NB4 (cell line): ENCODE data around the gene CLDN15.

Source experiments
- DNase-seq: peaks from one replicate; pipeline ENCODE4 v3.0.0; 2010; ENCODE audit warnings: low read depth
- H3K4me3 ChIP-seq: one replicate; pipeline ENCODE4 v1.5.1; 2011; ENCODE audit warnings: mild to moderate bottlenecking, low read depth, low read length, moderate library complexity
- MYC ChIP-seq: IDR thresholded peaks from 2 replicates; pipeline ENCODE4 v1.6.1; 2011; ENCODE audit warnings: low read depth, low read length
- POLR2A ChIP-seq: IDR thresholded peaks from 2 replicates; pipeline ENCODE4 v1.6.1; 2011; ENCODE audit warnings: mild to moderate bottlenecking; ENCODE audit not compliant: insufficient read length; ENCODE audit errors: extremely low read depth
- TF ChIP-seq, protein P1 (sequence below): IDR thresholded peaks from one replicate; pipeline ENCODE4 v1.5.1; 2012; ENCODE audit warnings: low read depth, low read length
- TF ChIP-seq, protein P2 (sequence below): IDR thresholded peaks from 2 replicates; pipeline ENCODE4 v1.6.1; 2011; ENCODE audit warnings: low read depth, low read length

CLDN15 gene

DNA sequence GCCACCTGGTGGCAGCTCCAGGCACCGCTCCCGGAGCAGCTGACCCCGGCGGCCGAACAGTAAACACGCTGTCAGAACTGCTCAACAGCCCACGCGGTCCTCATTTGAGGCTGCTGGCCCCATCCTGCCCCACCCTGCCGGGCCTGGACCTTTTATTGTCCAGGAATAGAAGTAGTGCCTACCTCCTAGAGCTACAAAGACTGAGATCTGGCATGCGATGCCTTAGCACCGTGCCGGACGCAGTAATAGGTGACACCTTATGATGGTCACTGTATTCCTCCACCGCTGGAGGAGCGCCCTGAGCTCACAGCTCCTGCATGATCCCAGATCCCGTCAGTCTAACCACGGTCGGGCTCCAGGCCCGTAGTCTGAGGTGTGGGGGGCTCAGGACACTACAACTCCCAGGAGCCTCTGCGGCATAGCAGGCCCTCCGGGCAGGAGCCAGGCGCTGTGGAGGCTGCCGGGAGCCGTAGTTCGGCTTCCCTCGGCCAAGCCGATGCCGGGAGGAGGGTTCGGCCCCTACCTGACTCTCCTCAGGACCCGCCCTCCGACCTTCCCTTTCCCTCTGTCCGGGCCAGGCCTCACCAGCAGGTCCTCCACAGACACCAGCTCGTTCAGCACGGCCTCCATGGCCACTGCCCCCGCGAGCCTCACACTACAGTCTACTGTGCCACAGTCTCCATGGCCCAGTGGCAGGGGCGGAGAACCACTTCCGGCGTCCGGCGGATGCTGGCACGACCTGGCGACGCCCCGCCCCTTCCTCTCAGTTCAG lies 7.0 kb upstream of the CLDN15 start, which contains the start of gene FIS1:
Gene FIS1, minus strand, starts transcription at position 707 of the 772 bp plus-strand sequence. Its CDS starts 77 bp downstream, at position 630.
- H3K4me3 ChIP-seq, result peak within 1 kb of the TSS; percentile 100
- peak; percentile 97 for DNase-seq
- TF ChIP-seq, protein P1, sequence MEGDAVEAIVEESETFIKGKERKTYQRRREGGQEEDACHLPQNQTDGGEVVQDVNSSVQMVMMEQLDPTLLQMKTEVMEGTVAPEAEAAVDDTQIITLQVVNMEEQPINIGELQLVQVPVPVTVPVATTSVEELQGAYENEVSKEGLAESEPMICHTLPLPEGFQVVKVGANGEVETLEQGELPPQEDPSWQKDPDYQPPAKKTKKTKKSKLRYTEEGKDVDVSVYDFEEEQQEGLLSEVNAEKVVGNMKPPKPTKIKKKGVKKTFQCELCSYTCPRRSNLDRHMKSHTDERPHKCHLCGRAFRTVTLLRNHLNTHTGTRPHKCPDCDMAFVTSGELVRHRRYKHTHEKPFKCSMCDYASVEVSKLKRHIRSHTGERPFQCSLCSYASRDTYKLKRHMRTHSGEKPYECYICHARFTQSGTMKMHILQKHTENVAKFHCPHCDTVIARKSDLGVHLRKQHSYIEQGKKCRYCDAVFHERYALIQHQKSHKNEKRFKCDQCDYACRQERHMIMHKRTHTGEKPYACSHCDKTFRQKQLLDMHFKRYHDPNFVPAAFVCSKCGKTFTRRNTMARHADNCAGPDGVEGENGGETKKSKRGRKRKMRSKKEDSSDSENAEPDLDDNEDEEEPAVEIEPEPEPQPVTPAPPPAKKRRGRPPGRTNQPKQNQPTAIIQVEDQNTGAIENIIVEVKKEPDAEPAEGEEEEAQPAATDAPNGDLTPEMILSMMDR, result peak; percentile 95
- TF ChIP-seq, protein P2, sequence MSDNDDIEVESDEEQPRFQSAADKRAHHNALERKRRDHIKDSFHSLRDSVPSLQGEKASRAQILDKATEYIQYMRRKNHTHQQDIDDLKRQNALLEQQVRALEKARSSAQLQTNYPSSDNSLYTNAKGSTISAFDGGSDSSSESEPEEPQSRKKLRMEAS, result peak; percentile 94
- TF ChIP-seq MYC, result peak; percentile 97
- peak; percentile 85 for TF ChIP-seq POLR2A

DNA sequence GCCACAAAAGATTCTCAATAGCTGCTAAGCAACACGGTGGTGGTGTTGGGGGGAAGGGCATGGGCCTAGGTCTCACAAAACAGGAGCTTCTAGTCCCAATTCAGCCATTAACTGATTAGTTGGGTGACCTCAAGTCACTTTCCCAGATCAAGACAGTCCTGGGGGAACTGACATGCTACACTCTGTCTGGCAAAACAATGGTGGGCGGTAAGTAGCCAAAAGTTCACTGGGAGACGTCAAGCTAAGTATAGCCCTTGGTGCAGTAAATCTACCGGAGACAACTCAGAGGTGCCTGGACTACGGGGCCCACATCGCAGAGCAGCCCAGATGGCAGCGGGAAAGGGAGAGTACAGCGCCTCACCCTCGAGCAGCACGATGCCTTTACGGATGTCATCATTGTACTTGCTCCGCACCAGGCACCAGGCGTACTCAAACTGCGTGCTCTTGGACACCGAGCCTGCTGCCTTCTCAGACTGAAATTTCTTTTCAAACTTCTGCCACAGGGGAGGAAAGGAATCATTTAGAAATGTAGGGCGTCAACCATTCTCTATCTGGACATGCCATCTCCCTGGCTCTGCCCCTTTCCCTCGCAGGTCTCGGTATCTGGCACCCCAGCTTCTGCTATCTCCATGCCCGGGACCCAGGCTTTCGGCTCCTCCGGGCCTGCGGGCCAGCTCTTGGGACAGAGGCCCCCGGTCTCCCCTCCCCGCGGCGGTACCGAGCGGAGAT lies 6.2 kb upstream of the CLDN15 start:
- DNase-seq, result no peak
- no peak for TF ChIP-seq POLR2A
- TF ChIP-seq, protein P1, result no peak
- TF ChIP-seq MYC, result no peak
- TF ChIP-seq, protein P2, result no peak
- H3K4me3 ChIP-seq, result peak overlapping the region; percentile 100

DNA sequence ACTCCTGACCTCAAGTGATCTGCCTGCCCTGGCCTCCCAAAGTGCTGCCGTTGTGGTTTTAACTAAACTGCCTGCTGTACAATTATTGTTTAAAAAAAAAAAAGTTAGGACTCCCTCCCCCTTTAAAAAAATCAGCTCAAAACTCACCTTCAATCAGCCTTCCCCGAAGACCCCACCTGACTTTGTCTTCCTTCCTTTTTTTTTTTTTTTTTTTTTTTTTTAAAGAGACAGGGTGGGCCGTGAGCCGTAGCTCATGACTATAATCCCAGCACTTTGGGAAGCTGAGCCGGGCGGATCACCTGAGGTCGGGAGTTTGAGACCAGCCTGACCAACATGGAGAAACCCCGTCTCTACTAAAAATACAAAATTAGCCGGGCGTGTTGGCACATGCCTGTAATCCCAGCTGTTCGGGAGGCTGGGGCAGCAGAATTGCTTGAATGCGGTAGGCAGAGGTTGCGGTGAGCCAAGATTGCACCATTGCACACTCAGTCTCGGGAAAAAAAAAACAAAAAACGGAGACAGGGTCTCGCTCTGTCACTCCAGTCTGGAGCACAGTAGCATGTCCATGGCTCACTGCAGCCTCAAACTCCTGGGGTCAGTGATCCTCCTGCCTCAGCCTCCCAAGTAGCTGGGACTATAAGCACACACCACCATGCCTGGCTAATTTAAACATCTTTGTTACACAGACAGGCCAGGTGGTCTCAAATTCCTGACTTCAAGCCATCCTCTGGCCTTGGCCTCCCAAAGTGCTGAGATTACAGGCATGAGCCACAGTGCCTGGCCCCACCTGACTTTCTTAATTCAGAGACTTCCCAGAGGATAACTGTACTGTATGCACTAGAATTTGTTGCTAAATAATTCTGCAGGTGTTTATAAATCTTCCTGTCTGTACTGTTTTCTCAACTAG lies 4.1 kb upstream of the CLDN15 start:
- DNase-seq, result peak; percentile 70
- TF ChIP-seq, protein P1, result no peak
- TF ChIP-seq, protein P2, result no peak
- TF ChIP-seq MYC (no peak), POLR2A (no peak)
- H3K4me3 ChIP-seq, result no peak overlapping the region

DNA sequence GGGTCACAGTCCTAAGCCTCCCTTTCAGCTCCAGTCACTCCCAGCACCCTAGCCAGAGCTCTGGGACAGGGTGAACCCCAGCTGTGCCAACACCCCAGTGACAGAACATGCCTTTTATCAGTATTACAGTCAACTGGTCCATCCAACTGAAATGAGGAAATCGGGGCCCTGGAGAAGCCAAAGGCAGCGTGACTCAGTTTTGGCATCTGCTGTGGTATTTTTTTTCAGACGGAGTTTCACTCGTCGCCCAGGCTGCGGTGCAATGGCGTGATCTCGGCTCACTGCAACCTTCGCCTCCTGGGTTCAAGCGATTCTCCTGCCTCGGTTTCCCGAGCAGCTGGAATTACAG lies 3.4 kb upstream of the CLDN15 start:
- no peak overlapping the region for H3K4me3 ChIP-seq
- peak; percentile 73 for DNase-seq
- TF ChIP-seq, protein P2, result no peak
- no peak for TF ChIP-seq MYC
- no peak for TF ChIP-seq POLR2A
- TF ChIP-seq, protein P1, result no peak

DNA sequence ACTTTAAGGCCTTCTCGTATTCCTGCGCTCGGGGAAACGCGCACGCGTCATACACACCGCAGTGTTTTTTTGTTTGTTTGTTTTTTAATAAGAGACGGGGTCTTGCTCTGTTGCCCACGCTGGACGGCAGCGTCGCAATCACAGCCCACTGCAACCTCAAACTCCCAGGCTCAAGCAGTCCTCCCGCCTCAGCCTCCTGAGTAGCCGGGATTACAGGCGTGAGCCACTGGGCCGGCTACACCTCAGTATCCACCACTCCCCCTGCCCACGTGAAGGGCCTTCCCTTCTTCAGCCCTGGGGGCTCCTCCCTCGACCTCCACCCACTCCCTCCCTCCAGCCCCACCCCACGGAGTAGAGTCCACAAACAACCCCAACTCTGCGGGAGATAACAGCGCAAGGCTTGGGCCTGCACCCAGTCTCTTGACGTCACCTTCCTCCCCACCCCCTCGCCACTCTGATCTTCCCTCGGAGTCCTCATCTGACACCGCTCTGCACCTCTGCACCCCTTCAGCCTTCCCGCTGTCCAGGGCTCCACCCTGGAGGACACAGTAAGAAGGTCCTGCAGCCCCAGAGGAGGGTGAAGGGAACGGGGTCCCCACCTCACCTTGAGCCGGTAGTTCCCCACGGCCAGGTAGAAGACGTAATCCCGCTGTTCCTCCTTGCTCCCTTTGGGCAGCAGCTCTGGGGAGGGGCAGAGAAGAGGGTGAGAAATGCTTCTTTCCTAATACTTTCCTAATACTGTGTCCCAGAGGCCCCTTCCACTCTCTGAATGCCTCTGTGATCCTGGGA lies 2.8 kb upstream of the CLDN15 start:
- no peak overlapping the region for H3K4me3 ChIP-seq
- DNase-seq, result no peak
- TF ChIP-seq POLR2A (no peak), MYC (no peak)
- TF ChIP-seq, protein P2, result no peak
- TF ChIP-seq, protein P1, result no peak
